PC-3 (cell line): ENCODE data around the gene SLC6A17. TPM values are rescaled to one million over a fixed set of nuclear protein-coding genes. Genes with fewer than 3 reads are reported as not detected.

Experiments used
- ATAC-seq: fragments of 200-7000 bp; cut with Tn5 transposase; 2 replicates; pipeline ENCODE4 v1.9.1; 2020; ENCODE audit warnings: mild to moderate bottlenecking, moderate library complexity
- BruUV-seq: library from RNA; stranded (reverse); fragments of 400-500 nt; replicated peaks from 2 replicates; lab custom pipeline; 2021; lab: Mats Ljungman, UMichigan
- CTCF ChIA-PET: fragments of 300-600 bp; sonication (Branson Sonifier 250); formaldehyde crosslinking; loops from one replicate; lab custom pipeline; 2022; ENCODE audit warnings: antibody characterized with exemption; lab: Charles Lee
- POLR2A ChIA-PET: fragments of 300-600 bp; sonication (Branson Sonifier 250); formaldehyde crosslinking; loops from one replicate; lab custom pipeline; 2022; ENCODE audit warnings: antibody characterized with exemption; ENCODE audit not compliant: unreplicated experiment; lab: Charles Lee
- DNase-seq: peaks from one replicate; pipeline ENCODE4 v3.0.0-alpha.2; 2015
- H2AFZ ChIP-seq: fragments of 300-600 bp; sonication (generic); 2 replicates; pipeline ENCODE4 v1.6.0; 2016; ENCODE audit warnings: antibody characterized with exemption, low read length
- H3F3A ChIP-seq: fragments of 300-600 bp; sonication (generic); one replicate; pipeline ENCODE4 v1.6.0; 2017; ENCODE audit warnings: antibody characterized with exemption, low read length, control low read depth, mild to moderate bottlenecking; ENCODE audit not compliant: unreplicated experiment
- H3K27ac ChIP-seq: fragments of 300-600 bp; sonication (generic); 2 replicates; pipeline ENCODE4 v1.5.1; 2016; ENCODE audit warnings: mild to moderate bottlenecking, low read length
- H3K27me3 ChIP-seq: fragments of 300-600 bp; sonication (generic); 2 replicates; pipeline ENCODE4 v1.6.1; 2016; ENCODE audit warnings: low read length, mixed read lengths
- H3K36me3 ChIP-seq: fragments of 300-600 bp; sonication (generic); 2 replicates; pipeline ENCODE4 v1.6.1; 2016; ENCODE audit warnings: low read depth, mixed run types, low read length, mixed read lengths
- H3K4me1 ChIP-seq: fragments of 300-600 bp; sonication (generic); 2 replicates; pipeline ENCODE4 v1.5.1; 2016; ENCODE audit warnings: low read length; ENCODE audit not compliant: insufficient read depth
- H3K4me2 ChIP-seq: fragments of 300-600 bp; sonication (generic); 2 replicates; pipeline ENCODE4 v1.6.0; 2016; ENCODE audit warnings: low read length
- H3K4me3 ChIP-seq: fragments of 300-600 bp; sonication (generic); 2 replicates; pipeline ENCODE4 v1.5.1; 2016; ENCODE audit warnings: mild to moderate bottlenecking, low read length, mixed read lengths
- H3K79me2 ChIP-seq: fragments of 300-600 bp; sonication (generic); 2 replicates; pipeline ENCODE4 v1.6.1; 2017; ENCODE audit warnings: low read length, mixed read lengths
- H3K9ac ChIP-seq: fragments of 300-600 bp; sonication (generic); 2 replicates; pipeline ENCODE4 v1.6.0; 2016; ENCODE audit warnings: mild to moderate bottlenecking, low read length
- H3K9me2 ChIP-seq: fragments of 300-600 bp; sonication (generic); replicated peaks from 2 replicates; pipeline ENCODE4 v1.6.1; 2016; ENCODE audit warnings: mixed run types, low read length, mixed read lengths
- H3K9me3 ChIP-seq: fragments of 300-600 bp; sonication (generic); 2 replicates; pipeline ENCODE4 v1.6.1; 2016; ENCODE audit warnings: low read length, mixed read lengths
- H4K20me1 ChIP-seq: fragments of 300-600 bp; sonication (generic); 2 replicates; pipeline ENCODE4 v1.6.1; 2016; ENCODE audit warnings: low read length, mixed read lengths
- CTCF ChIP-seq: fragments of 300-600 bp; sonication (generic); conservative IDR thresholded peaks from 2 replicates; pipeline ENCODE4 v1.5.1; 2017; ENCODE audit warnings: antibody characterized with exemption, low read depth, mild to moderate bottlenecking, low read length
- EZH2 ChIP-seq: fragments of 300-600 bp; sonication (generic); IDR thresholded peaks from one replicate; pipeline ENCODE4 v1.6.1; 2017; ENCODE audit warnings: antibody characterized with exemption, mild to moderate bottlenecking, low read length; ENCODE audit not compliant: unreplicated experiment
- EZH2phosphoT487 ChIP-seq: fragments of 300-600 bp; sonication (generic); IDR thresholded peaks from 2 replicates; pipeline ENCODE4 v1.6.1; 2018; ENCODE audit warnings: mild to moderate bottlenecking, antibody characterized with exemption, low read length, borderline replicate concordance
- intact Hi-C: fragments of 100-400 bp; cut with micrococcal nuclease; formaldehyde crosslinking; loops from 2 replicates; pipeline ENCODE4 v1.9.0; 2023
- total RNA-seq: library from RNA; depleted of rRNA; stranded (reverse); fragments of >200 nt; gene quantifications from 2 replicates; pipeline ENCODE4 v1.2.3, GENCODE V29; 2014

Gene SLC6A17
- total RNA-seq, 1 experiment from 2014 or later: not detected

GRCh38 chr1:110136911-110137310 lies 13.4 kb upstream of the SLC6A17 start:
- intact Hi-C loops: no loop called here
- H3K4me3 ChIP-seq: no peak overlapping the region
- ATAC-seq (no peak), DNase-seq (no peak)
- no peaks in the 10 kb centered on the region for H3K4me1 ChIP-seq
- peaks cover 67% of the 10 kb centered on the region for H3K27me3 ChIP-seq
- H3K36me3 ChIP-seq: no peaks in the 10 kb centered on the region
- H3K79me2 ChIP-seq: no peaks in the 10 kb centered on the region
- H3K9ac ChIP-seq: no peak overlapping the region
- CTCF ChIA-PET: no interaction called here
- H3K9me2 ChIP-seq: no peaks in the 10 kb centered on the region
- H3K4me2 ChIP-seq: no peak overlapping the region
- BruUV-seq: no TSS peak
- H3K9me3 ChIP-seq: no peaks in the 10 kb centered on the region
- no peak overlapping the region for H3K27ac ChIP-seq
- POLR2A ChIA-PET: no interaction called here
- H2AFZ ChIP-seq: no peak overlapping the region
- no peaks in the 10 kb centered on the region for H3F3A ChIP-seq
- TF ChIP-seq EZH2phosphoT487: no peak
- no peak for TF ChIP-seq EZH2
- TF ChIP-seq CTCF: no peak
- no peaks in the 10 kb centered on the region for H4K20me1 ChIP-seq

DNA sequence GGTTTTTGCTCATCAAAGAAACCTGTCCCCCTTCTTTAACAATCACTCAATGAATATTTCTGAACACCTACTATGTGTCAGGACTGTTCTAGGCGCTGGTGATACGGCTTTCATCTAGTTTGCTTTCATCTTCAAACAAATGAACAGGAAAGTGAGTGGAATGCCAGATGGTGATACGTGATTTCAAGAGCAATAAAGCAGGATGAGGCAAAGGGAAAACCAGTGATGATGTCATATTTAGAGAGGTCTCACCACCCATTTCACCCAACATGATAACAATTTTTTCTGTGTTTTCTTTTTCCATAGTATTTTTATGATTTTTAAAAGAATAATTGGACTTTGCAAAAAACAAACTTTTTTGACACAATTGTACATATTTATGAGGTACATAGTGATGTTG lies 11.3 kb upstream of the SLC6A17 start:
- H3F3A ChIP-seq: no peaks in the 10 kb centered on the region
- intact Hi-C loops: no loop called here
- H3K27ac ChIP-seq: no peak overlapping the region
- H3K79me2 ChIP-seq: no peaks in the 10 kb centered on the region
- no peaks in the 10 kb centered on the region for H4K20me1 ChIP-seq
- ChIA-PET CTCF (interaction anchor here (0.6 kb wide), 1 partner anchor 53 kb away, joined by 3 read pairs; no protein-coding TSS in a partner anchor), POLR2A (no interaction called here)
- H3K27me3 ChIP-seq: peaks cover 88% of the 10 kb centered on the region
- no peaks in the 10 kb centered on the region for H3K4me1 ChIP-seq
- ATAC-seq: no peak
- DNase-seq: no peak
- no peaks in the 10 kb centered on the region for H3K9me2 ChIP-seq
- no peak overlapping the region for H2AFZ ChIP-seq
- H3K9me3 ChIP-seq: no peaks in the 10 kb centered on the region
- H3K4me3 ChIP-seq: no peak overlapping the region
- BruUV-seq: no TSS peak
- no peak overlapping the region for H3K9ac ChIP-seq
- no peak overlapping the region for H3K4me2 ChIP-seq
- TF ChIP-seq EZH2: no peak
- no peak for TF ChIP-seq EZH2phosphoT487
- TF ChIP-seq CTCF: no peak
- no peaks in the 10 kb centered on the region for H3K36me3 ChIP-seq

- DNase-seq (no peak), ATAC-seq (no peak)
- H3K27me3 ChIP-seq: peaks cover 85% of the 10 kb centered on the region
- no peaks in the 10 kb centered on the region for H3F3A ChIP-seq
- no peaks in the 10 kb centered on the region for H3K9me3 ChIP-seq
- H3K36me3 ChIP-seq: no peaks in the 10 kb centered on the region
- no peaks in the 10 kb centered on the region for H3K9me2 ChIP-seq
- no TSS peak for BruUV-seq
- H4K20me1 ChIP-seq: no peaks in the 10 kb centered on the region
- H3K4me2 ChIP-seq: no peak overlapping the region
- TF ChIP-seq EZH2: no peak
- no peak for TF ChIP-seq CTCF
- no peak for TF ChIP-seq EZH2phosphoT487
- no peak overlapping the region for H3K27ac ChIP-seq
- no peak overlapping the region for H3K4me3 ChIP-seq
- no peak overlapping the region for H2AFZ ChIP-seq
- CTCF ChIA-PET: no interaction called here
- intact Hi-C loops: no loop called here
- H3K9ac ChIP-seq: no peak overlapping the region
- H3K4me1 ChIP-seq: no peaks in the 10 kb centered on the region
- POLR2A ChIA-PET: no interaction called here
- no peaks in the 10 kb centered on the region for H3K79me2 ChIP-seq
These were observed 5.9 kb upstream of the SLC6A17 start for GRCh38 chr1:110144366-110144765.
